Endothelial cell of hepatic sinusoid (primary cell): Measurements from ENCODE around the gene C9orf85.
"Not testable (repeated sequence)": the region's sequence is repeated elsewhere in the genome, so short reads cannot be mapped to it uniquely, and the experiment has no call there.

Experiments used
- in situ Hi-C: cut with HindIII; loops from 2 replicates; pipeline ENCODE4 v1.10.0; 2017; ENCODE audit warnings: low sequenced_read_pairs

C9orf85 gene

GRCh38 chr9:71937070-71937625, 25.7 kb downstream of the C9orf85 start:
- in situ Hi-C loops = no loop called here

DNA sequence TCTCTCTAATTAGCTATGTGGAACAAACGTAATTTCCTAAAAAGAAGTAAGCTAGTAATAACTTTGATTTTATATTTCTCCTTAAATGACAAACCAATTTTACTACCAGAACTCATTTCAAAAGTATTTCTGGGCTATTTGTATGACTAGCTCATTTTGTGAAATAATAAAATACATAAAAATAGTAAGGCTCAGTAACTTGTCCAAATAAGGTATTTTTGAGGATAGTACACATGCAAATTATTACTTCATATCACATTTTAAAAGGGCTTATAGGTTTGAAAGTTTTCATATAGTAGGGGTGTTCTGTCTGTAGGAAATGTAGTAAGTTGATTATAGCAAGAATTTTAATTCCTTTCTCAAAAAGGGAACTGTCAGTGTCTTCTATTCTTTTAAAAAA, 26.5 kb downstream of the C9orf85 start:
- in situ Hi-C loops = no loop called here

GRCh38 chr9:71941060-71941568, 29.7 kb downstream of the C9orf85 start:
- in situ Hi-C loops = no loop called here

- in situ Hi-C loops = no loop called here
Observed at GRCh38 chr9:71941998-71942567, 30.6 kb downstream of the C9orf85 start.

DNA sequence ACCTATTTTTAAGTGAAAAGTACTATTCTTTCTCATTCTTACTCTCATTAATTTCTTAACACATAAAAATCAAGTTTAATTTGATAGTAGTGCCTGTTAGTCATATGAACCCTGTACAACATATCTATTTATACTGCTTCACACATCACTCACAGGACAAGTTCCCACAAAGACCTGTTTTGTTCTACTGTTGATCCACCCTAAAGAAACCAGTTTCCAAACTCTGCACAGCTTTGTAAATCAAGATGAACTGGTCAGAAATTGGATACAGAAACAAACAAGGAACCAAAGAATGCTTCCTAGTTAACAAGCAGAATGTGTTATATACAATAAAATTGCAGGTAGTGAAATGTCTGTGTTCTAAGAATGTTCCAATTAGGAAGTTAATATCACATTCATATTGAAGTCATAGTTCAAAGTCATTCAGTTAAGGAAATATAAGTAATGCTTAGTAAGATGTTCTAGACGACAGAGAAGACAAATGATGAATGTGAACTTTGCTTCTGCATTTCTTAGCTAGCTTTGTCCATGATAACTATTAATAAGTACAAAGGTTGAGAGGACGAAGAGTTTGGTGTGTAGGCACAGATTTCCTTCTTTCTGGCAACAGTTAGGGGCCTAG, 33.4 kb downstream of the C9orf85 start:
- in situ Hi-C loops = no loop called here

DNA sequence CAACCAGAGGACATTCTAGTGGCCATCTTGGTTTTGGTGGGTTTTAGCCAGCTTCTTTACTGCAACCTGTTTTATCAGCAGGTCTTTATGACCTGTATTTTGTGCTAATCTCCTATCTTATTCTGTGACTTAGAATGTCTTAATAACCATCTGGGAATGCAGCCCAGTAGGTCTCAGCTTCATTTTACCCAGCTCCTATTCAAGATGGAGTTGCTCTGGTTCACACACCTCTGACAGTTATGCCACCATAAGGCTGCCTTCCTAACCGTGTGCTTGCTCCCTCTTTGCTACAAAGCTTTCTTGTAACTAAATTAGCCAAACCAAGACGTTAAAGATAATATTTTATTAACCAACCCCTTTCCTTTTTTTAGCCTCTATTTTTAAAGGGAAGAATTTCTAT, 43.2 kb downstream of the C9orf85 start:
- in situ Hi-C loops = not testable (repeated sequence)

GRCh38 chr9:71955300-71955915, 44.0 kb downstream of the C9orf85 start:
- in situ Hi-C loops = no loop called here

DNA sequence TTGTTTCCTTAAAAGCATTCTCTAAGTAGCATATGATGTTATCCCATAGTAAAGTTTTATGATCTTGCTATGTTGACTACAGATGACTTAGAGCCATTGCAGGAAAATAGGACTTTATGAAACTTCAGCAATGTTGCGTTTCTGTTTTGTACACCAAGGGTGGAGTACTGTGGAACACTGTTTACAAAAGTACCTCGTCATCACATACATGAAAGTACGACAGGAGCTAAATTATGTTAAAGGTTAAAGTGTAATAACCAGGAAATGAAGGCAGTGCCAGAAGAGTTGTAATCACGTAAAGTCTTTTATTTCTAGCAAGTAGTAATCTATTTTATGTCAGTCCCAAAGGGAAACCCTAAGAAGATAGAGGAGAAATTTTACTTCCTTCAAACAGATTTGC, 50.9 kb downstream of the C9orf85 start:
- in situ Hi-C loops = no loop called here

DNA sequence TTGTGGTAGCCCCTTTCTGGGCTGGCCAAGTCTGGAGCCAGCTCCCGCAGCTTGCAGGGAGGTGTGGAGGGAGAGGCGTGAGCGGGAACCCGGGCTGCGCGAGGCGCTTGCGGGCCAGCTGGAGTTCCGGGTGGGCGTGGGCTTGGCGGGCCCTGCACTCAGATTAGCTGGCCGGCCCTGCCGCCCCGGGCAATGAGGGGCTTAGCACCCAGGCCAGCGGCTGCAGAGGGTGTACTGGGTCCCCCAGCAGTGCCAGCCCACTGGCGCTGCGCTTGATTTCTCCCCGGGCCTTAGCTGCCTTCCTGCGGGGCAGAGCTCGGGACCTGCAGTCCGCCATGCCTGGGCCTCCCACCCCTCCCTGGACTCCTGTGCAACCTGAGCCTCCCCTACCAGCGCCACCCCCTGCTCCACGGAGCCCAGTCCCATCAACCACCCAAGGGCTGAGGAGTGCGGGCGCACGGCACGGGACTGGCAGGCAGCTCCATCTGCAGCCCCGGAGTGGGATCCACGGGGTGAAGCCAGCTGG, 52.1 kb downstream of the C9orf85 start:
- in situ Hi-C loops = not testable (repeated sequence)

DNA sequence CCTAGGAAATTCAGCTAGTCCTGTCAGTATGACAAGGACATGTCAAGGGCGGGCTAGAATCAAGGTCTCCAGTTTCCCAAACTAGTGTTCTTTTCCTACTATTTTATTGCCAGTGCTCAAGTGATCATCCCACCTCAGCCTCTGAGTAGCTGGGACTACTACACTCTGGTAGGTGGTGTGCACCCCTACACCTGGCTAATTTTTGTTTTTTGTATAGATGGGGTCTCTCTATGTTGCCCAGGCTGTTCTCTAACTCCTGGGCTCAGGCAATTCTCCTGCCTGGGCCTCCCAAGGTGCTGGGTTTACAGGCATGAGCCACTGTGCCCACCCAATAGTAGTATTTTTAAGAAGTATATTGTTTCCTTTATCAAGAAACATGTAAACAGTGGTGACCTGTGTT, 54.0 kb downstream of the C9orf85 start:
- in situ Hi-C loops = no loop called here

DNA sequence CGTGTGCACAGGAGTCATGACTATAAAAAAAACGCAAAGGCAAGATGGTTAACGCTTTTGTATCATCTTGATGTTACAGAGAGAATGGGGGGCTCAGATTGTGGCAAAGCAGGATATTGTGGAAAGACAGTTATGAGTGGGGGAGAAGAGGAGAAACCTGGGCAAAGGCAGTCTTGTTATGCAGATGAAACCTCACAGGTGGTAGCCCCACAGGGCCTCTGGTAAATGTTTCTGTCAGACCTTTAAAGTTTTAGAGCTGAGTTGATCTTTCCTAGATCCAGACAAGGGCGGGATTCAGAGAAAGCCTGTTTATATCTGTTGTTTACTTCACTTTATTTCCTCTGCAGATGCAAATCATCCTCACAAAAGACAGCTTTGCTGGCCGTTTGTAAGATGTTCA, 55.2 kb downstream of the C9orf85 start:
- in situ Hi-C loops = no loop called here

DNA sequence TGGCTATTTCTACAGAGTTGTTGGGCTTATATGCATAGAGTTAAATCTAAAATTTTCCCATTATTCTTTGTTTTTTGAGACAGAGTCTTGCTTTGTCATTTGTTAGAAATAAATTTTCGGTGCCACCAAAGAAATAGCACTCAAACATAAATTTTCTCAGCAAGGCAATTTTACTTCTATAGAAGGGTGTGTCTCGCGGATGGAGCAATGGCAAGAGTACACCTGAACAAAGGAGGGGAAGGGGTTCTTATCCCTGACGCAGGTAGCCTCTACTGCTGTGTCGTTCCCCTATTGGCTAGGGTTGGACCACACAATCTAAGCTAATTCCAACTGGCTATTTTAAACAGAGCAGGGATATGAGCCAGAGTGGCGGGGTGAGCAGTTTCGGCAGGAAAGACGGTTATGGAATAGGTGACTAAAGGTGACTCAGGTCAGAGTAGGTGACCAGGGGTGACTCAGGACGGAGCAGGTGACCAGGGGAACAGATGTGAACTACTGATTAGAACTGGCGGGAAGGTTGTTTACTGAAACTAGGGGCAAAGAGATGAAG, 57.2 kb downstream of the C9orf85 start:
- in situ Hi-C loops = no loop called here

DNA sequence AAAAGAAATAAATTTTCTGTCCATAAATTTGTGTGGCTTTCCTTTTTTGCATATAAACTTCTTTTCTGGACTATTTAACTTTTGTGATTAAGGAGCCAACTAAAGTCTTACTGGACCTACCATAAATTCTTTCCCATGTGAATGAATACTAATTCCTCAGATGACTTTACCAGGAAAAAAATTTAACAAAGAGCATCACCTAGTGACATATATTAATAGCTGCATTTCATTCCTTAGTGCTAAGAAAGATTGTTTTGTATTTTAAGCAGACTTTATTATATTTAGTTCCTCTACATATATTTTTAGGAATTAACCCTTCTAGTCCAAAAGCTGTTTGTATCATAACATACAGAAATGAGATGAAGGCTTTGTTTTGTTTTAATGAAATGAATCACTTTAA, 64.4 kb downstream of the C9orf85 start:
- in situ Hi-C loops = loop anchor here (25.0 kb wide), 1 partner anchor 89 kb away; no protein-coding TSS in a partner anchor

DNA sequence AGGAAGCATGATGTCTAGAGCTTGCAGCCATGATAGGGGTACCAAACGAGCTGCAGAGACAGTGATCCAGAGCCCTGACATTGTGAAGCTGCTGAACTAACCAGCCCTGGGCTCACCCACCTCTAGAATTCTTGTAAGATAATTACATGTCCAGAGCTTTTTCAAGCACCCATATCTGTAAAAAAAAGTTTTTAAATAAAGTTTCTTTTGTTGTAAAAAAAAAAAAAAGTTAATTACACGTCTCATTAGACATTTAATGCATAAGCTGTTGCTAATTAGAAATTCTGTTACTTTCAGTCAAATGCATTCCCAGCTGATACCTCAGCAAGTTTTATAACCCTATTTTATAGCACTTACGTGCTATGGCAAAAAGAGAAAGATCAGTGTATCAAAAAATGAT, 65.6 kb downstream of the C9orf85 start:
- in situ Hi-C loops = loop anchor here (25.0 kb wide), 1 partner anchor 90 kb away; no protein-coding TSS in a partner anchor

DNA sequence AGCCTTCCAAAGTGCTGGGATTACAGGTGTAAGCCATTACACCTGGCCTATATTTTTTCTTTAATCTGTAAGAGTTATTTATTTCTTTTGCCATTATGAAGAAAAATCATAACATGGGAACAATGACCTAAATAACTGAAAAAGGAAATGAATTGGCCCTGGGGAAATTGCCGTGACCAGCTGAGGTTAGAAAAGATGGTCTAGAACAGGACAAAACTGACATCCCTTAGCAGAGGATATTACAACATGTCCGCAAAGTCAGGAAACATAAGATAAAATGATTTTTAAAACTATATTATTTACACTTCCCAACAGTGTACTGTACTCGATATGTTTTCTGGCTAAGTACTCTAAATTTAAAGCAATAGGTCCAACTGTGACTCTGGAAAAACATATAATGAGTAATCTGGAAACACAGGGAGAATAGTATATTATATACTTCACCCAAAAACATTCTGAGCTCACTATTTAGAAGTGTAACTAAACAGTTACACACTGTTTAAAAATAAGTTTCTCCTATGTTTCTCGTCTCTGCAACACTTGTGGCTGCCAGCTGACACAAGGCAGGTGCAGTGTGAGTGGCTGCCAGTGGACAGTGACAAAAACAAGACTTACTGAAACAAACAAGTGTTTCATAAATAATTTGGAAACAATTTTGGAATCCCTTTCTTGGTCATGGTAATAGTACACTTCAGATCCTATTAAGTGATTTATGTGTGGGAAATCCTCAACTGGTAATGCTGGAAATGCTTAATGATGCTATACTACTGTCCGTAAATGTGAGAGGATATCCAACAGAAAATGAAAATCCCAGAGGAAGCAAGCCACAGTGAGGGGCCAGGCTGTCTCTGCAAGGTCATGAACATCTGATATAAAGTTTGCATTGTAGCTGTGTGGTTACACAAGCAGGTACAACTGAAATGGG, 69.1 kb downstream of the C9orf85 start:
- in situ Hi-C loops = loop anchor here (25.0 kb wide), 1 partner anchor 93 kb away; no protein-coding TSS in a partner anchor

GRCh38 chr9:71981944-71982343, 70.5 kb downstream of the C9orf85 start:
- in situ Hi-C loops = loop anchor here (25.0 kb wide), 1 partner anchor 95 kb away; no protein-coding TSS in a partner anchor

- in situ Hi-C loops = loop anchor here (25.0 kb wide), 1 partner anchor 97 kb away; no protein-coding TSS in a partner anchor
Observed at GRCh38 chr9:71984403-71984802, 73.0 kb downstream of the C9orf85 start.

- in situ Hi-C loops = loop anchor here (25.0 kb wide), 1 partner anchor 98 kb away; no protein-coding TSS in a partner anchor
Observed at GRCh38 chr9:71984831-71985281, 73.4 kb downstream of the C9orf85 start.

DNA sequence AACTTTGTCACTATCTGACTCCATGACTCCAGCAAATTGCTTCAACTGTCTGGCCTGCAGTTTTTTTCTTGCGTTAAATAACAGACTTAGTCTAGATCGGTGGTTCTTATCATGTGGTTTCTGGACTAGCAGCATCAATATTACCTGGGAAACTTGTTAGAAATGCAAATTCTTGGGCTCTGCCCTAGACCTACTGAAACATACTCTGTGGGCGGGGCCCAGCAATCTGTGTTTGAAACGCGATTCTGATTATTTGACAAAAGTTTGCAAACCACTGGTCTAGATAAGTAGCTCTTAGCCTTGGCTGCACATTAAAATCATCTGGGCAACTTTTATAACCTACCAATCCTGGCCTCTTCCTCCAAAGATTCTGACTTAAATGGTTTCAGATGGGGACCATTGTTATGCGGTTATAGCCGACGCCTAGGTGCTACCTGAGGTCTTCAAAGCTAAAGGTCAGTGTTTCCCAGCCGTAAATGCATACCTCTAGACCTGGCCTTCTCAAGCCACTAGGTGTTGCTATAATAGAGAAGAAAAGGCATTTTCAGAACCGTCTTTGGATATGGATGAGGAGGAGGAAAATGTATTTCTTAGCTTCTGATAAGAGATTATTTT, 74.0 kb downstream of the C9orf85 start:
- in situ Hi-C loops = loop anchor here (25.0 kb wide), 1 partner anchor 98 kb away; no protein-coding TSS in a partner anchor
